ENCODE measurements around the gene SMIM26. TPM values are rescaled to one million over a fixed set of nuclear protein-coding genes. Genes with fewer than 3 reads are reported as not detected.

SMIM26 gene
- total and polyA plus RNA-seq, 2 of the 13 experiments (the other 11 are each of a cell fraction or from before 2014, with no cell fraction given) = 214 to 249 TPM

DNA sequence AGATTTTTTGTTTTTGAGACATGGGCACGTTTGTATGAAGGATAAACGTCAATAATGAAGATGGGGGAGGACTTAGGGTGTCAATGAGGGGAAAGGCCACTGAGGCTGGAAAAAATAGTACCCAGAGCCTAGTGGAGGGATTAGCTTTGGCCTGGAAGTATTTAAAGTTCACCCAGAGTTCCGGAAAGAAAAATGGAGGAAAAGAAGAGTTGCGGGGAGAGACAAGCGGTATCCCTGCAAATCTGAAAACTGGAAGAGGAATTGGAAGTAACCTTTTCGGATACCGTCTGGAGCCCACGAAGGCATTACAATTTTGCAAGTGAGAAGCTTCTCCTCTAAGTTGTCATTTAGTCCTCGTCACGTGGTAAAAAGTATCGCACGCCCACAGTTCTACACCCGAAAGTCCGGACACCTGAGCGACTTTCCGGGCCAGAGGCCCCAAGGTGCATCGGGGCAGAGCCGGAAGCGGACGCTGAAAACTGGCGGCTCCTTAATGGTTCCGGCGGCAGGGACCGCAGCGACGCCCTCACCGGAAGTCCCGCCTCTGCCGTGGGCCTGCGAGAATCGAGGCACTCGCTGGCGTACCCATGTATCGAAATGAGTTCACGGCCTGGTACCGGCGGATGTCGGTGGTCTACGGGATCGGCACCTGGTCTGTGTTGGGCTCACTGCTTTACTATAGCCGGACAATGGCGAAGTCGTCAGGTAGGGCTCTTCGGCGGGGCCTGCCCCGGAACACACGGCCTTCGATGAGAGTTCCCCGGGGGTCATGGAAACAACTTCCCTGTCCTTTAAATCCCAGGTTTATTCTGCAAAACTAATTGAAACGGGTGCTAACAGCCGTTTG is at the start of gene SMIM26 (continued):
- TF ChIP-seq TOE1 (CRISPR knock-in tag; IDR thresholded peaks at IDR 0.05) (peak; percentile 77), HDAC2 (CRISPR knock-in tag; IDR thresholded peaks at IDR 0.05) (peak; percentile 83), ZNF572 (CRISPR knock-in tag; IDR thresholded peaks at IDR 0.05) (no peak), TMF1 (CRISPR knock-in tag; IDR thresholded peaks at IDR 0.05; ENCODE audit: low read depth) (no peak), BRCA1 (CRISPR knock-in tag; IDR thresholded peaks at IDR 0.05) (peak; percentile 95), ZSCAN9 (CRISPR knock-in tag; IDR thresholded peaks at IDR 0.05; ENCODE audit: borderline replicate concordance) (0 out of 2 replicates have a peak, but pooled peaks have one; percentile 20), ATM (IDR thresholded peaks at IDR 0.05; ENCODE audit: borderline replicate concordance) (no peak), CBFB (CRISPR knock-in tag; IDR thresholded peaks at IDR 0.05) (peak; percentile 94), GATA4 (IDR thresholded peaks at IDR 0.05; ENCODE audit: borderline replicate concordance, low read depth) (no peak), CHD2 (IDR thresholded peaks at IDR 0.05; ENCODE audit: low read depth, low read length) (peak; percentile 72; the same call in 1 of the 2 replicates), BHLHE40 (IDR thresholded peaks at IDR 0.05; ENCODE audit: low read length) (peak; percentile 56), MAFK (conservative IDR thresholded peaks at IDR 0.05 in 1 of 2, IDR thresholded peaks at IDR 0.05 in 1 of 2; ENCODE audit: low read length in 2 of 2) (0 out of 4 replicates have a peak, but pooled peaks of 1 of the 2 experiments have one; percentile 8), MEF2D (CRISPR knock-in tag; IDR thresholded peaks at IDR 0.05) (peak; percentile 95), NRL (CRISPR knock-in tag; IDR thresholded peaks at IDR 0.05; ENCODE audit: borderline replicate concordance) (peak; percentile 99), SMC3 (IDR thresholded peaks at IDR 0.05; ENCODE audit: low read length) (peak; percentile 6; the same call in 1 of the 2 replicates), ZNF782 (CRISPR knock-in tag; IDR thresholded peaks at IDR 0.05; ENCODE audit: borderline replicate concordance) (peak; percentile 98), ZNF101 (CRISPR knock-in tag; IDR thresholded peaks at IDR 0.05; ENCODE audit: borderline replicate concordance, low read depth) (0 out of 2 replicates have a peak, but pooled peaks have one; percentile 34), YY1 (IDR thresholded peaks at IDR 0.05; ENCODE audit: insufficient read depth, insufficient replicate concordance, low read depth, low read length) (peak; percentile 79)
- TF ChIP-seq, protein P1, sequence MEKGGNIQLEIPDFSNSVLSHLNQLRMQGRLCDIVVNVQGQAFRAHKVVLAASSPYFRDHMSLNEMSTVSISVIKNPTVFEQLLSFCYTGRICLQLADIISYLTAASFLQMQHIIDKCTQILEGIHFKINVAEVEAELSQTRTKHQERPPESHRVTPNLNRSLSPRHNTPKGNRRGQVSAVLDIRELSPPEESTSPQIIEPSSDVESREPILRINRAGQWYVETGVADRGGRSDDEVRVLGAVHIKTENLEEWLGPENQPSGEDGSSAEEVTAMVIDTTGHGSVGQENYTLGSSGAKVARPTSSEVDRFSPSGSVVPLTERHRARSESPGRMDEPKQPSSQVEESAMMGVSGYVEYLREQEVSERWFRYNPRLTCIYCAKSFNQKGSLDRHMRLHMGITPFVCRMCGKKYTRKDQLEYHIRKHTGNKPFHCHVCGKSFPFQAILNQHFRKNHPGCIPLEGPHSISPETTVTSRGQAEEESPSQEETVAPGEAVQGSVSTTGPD (CRISPR knock-in tag; IDR thresholded peaks at IDR 0.05) = no peak
- TF ChIP-seq, protein P2, sequence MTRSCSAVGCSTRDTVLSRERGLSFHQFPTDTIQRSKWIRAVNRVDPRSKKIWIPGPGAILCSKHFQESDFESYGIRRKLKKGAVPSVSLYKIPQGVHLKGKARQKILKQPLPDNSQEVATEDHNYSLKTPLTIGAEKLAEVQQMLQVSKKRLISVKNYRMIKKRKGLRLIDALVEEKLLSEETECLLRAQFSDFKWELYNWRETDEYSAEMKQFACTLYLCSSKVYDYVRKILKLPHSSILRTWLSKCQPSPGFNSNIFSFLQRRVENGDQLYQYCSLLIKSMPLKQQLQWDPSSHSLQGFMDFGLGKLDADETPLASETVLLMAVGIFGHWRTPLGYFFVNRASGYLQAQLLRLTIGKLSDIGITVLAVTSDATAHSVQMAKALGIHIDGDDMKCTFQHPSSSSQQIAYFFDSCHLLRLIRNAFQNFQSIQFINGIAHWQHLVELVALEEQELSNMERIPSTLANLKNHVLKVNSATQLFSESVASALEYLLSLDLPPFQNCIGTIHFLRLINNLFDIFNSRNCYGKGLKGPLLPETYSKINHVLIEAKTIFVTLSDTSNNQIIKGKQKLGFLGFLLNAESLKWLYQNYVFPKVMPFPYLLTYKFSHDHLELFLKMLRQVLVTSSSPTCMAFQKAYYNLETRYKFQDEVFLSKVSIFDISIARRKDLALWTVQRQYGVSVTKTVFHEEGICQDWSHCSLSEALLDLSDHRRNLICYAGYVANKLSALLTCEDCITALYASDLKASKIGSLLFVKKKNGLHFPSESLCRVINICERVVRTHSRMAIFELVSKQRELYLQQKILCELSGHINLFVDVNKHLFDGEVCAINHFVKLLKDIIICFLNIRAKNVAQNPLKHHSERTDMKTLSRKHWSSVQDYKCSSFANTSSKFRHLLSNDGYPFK (CRISPR knock-in tag; IDR thresholded peaks at IDR 0.05; ENCODE audit: borderline replicate concordance) = peak; percentile 98
- TF ChIP-seq, protein P3, sequence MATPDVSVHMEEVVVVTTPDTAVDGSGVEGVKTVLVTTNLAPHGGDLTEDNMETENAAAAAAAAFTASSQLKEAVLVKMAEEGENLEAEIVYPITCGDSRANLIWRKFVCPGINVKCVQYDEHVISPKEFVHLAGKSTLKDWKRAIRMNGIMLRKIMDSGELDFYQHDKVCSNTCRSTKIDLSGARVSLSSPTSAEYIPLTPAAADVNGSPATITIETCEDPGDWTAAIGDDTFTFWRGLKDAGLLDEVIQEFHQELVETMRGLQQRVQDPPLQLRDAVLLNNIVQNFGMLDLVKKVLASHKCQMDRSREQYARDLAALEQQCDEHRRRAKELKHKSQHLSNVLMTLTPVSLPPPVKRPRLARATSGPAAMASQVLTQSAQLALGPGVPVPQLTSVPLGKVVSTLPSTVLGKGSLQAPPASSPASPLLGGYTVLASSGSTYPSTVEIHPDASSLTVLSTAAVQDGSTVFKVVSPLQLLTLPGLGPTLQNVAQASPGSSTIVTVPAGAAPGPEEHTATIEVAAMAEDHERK (CRISPR knock-in tag; IDR thresholded peaks at IDR 0.05; ENCODE audit: low read depth) = peak; percentile 54; the same call in 1 of the 2 replicates
- TF ChIP-seq, protein P4, sequence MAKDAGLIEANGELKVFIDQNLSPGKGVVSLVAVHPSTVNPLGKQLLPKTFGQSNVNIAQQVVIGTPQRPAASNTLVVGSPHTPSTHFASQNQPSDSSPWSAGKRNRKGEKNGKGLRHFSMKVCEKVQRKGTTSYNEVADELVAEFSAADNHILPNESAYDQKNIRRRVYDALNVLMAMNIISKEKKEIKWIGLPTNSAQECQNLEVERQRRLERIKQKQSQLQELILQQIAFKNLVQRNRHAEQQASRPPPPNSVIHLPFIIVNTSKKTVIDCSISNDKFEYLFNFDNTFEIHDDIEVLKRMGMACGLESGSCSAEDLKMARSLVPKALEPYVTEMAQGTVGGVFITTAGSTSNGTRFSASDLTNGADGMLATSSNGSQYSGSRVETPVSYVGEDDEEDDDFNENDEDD (CRISPR knock-in tag; IDR thresholded peaks at IDR 0.05; ENCODE audit: borderline replicate concordance) = peak; percentile 95

Data from HepG2 (cell line).